ENCODE measurements around the gene SESTD1. TPM values are rescaled to one million over a fixed set of nuclear protein-coding genes. Genes with fewer than 3 reads are reported as not detected.

The SESTD1 gene
- total and polyA plus RNA-seq, 9 of the 15 experiments (the other 6 are each of a cell fraction or from before 2014, with no cell fraction given) = 0.32 to 5.6 (median 2.1) TPM

DNA sequence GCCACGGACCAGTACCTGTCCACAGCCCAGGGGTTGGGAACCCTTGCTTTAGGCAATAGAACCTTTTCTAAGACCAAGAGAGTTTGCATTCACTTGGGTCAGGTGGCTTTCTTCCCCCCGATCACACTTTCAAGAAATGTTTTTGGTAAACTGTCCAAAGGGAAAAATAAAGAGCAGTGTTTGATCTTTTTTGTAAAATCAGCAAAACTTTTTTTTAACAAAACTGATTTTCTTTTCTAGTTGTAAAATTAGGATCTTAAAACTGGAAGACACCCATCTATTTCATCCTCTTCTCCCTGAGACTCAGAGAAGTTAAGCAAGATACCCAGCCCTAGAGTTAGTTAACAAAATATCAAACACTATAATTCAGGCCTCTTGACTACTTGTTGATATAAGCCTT, 6.1 kb upstream of the SESTD1 start:
- Histone ChIP-seq H3K9ac (ENCODE audit: insufficient read depth in 1 of 2, low read depth in 2 of 2, low read length in 2 of 2) (no peak overlapping the region), H3K36me3 (ENCODE audit: control insufficient read depth, insufficient read depth, low read length) (no peaks in the 10 kb centered on the region), H3K4me3 (no peak overlapping the region), H4K20me1 (replicated peaks; ENCODE audit: control insufficient read depth, insufficient read depth, low read length) (no peaks in the 10 kb centered on the region), H3K79me2 (ENCODE audit: control insufficient read depth, insufficient read depth, low read length) (no peaks in the 10 kb centered on the region), H3K27me3 (ENCODE audit: control insufficient read depth in 2 of 2, insufficient read depth in 2 of 2, low read length in 2 of 2) (no peaks in the 10 kb centered on the region), H3K4me1 (replicated peaks in 1 of 2; ENCODE audit: control insufficient read depth in 2 of 2, insufficient read depth in 2 of 2, low read length in 2 of 2) (no peaks in the 10 kb centered on the region), H2AFZ (ENCODE audit: low read depth, low read length) (no peak overlapping the region), H3K4me2 (ENCODE audit: insufficient read depth, low read length) (no peak overlapping the region), H3K27ac (ENCODE audit: extremely low read depth, low read depth, low read length) (no peak overlapping the region), H3K9me3 (replicated peaks; ENCODE audit: control insufficient read depth, insufficient read depth, low read depth, low read length) (no peaks in the 10 kb centered on the region), H3K9me1 (ENCODE audit: control insufficient read depth, insufficient read depth, low read length) (no peaks in the 10 kb centered on the region)
- WGBS (ENCODE audit: insufficient coverage, low coverage, missing lambda C conversion rate) = 0% methylated on average over 2 of the region's 2 CpGs
- ChIA-PET POLR2A (no interaction called here), CTCF (ENCODE audit: low intra/inter-chr PET ratio) (no interaction called here)
- no peak for ATAC-seq
- no TSS peak for BruUV-seq (replicated peaks)
- no peak for FAIRE-seq
- TF ChIP-seq SOX6 (IDR thresholded peaks at IDR 0.05) (no peak), KDM4B (IDR thresholded peaks at IDR 0.05; ENCODE audit: borderline replicate concordance in 2 of 2, low read depth in 1 of 2) (no peak), CC2D1A (IDR thresholded peaks at IDR 0.05) (no peak), NUFIP1 (IDR thresholded peaks at IDR 0.05; ENCODE audit: partially characterized antibody) (no peak), ZNF316 (IDR thresholded peaks at IDR 0.05) (0 out of 2 replicates have a peak, but pooled peaks have one; percentile 39), C11orf30 (IDR thresholded peaks at IDR 0.05; ENCODE audit: low read depth) (peak; percentile 23; the same call in 1 of the 2 replicates)
- TF ChIP-seq, protein P1, sequence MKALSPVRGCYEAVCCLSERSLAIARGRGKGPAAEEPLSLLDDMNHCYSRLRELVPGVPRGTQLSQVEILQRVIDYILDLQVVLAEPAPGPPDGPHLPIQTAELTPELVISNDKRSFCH (CRISPR knock-in tag; IDR thresholded peaks at IDR 0.05) = no peak
- TF ChIP-seq, protein P1 (tag; IDR thresholded peaks at IDR 0.05) = no peak
- no peak for DNase-seq (ENCODE audit: extremely low read depth in 1 of 4, low spot score in 3 of 4)
- in situ Hi-C loops (cut with MboI) (no loop called here), intact Hi-C loops (cut with micrococcal nuclease) (no loop called here)

All from K562 (cell line).